Skin of body (tissue), 2 donors: ENCODE data around the gene FSTL4. TPM values are rescaled to one million over a fixed set of nuclear protein-coding genes. Genes with fewer than 3 reads are reported as not detected.

ENCODE experiments used
- DNase-seq: peaks from one replicate; lab custom pipeline; 2025; lab: John Stamatoyannopoulos, UW
- total RNA-seq: library from RNA; depleted of rRNA; stranded (reverse); fragments of >200 nt; gene quantifications from one replicate; pipeline ENCODE4 v1.2.3, GENCODE V29; 2014

FSTL4 gene
- total RNA-seq, 1 donor from 2014 or later = 0.69 TPM

DNA sequence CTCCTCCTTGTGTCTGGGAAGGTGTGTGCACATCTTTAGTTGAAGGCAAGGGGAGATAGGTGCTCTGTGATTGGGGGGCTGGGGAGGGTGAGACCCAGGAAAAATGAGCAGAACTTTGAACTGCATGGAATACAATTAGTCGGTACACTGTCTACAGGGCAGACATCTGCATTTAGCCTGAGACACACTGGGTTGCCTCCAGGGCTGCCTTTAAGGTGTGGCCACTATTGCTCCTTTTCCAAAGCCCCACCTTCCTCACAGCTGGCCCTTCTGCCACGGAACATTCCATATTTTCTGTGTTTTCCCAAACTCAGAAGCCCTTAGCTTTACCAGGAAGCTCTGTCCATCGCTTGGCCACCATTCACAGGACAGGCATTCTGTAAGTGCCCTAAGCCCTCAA, 312.6 kb downstream of the FSTL4 start:
- no peak for DNase-seq

DNA sequence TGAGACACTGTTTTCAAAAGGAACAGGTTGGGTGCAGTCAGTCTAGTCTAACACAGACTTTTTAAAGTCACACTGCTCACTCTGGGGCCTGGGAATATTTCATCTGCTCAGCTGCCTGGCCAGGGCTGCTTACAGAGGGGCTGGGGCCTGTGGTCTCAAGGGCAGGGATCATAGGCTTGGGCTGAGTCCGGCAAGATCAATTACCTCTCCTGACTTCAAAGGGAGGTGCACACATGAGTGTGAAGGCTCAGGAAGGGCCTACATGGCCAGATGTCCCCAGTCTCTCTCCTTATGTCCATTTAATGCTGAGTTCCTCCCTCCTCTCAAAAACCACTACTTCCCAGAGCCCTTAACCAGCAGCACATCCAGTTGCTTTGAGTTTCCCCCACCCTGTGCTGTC, 313.3 kb downstream of the FSTL4 start:
- DNase-seq = no peak

DNA sequence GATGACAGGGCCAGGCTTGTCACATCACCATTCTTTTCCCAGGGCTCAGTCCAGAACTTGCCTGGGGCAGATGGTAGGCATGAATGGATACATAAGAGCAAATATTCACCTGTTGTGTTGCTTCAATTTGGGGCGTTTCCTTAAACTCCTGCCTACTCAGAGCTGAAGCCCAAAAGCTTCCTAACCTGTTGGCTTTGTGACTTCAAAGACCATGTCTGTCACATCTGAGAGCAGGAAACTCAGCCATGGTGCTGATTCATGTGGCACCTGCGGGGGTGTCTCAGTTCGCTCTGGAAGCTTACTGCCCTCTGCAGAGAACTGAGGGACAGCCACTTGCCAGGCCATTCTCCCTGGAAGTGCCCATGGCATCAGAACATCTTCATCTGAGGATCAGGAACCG, 313.9 kb downstream of the FSTL4 start:
- no peak for DNase-seq

DNA sequence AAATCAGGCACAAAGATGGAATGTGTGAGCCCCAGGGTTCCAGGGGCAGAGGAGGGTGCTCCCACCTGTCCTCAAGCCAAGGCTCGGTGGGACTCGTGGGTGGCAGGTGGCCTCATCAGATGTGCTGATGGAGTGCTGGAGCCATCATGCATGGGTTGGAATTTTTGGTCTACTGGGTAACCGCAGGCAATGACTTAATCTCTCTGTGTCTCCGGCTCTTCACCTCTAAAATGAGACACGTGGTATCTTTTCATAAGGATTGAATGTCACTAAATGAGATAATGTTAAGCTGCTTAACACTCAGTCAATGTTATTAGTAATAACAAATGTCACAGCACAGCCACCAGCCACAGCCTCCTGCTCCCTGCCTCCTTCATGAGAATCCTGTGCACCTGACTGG, 315.0 kb downstream of the FSTL4 start:
- no peak for DNase-seq

DNA sequence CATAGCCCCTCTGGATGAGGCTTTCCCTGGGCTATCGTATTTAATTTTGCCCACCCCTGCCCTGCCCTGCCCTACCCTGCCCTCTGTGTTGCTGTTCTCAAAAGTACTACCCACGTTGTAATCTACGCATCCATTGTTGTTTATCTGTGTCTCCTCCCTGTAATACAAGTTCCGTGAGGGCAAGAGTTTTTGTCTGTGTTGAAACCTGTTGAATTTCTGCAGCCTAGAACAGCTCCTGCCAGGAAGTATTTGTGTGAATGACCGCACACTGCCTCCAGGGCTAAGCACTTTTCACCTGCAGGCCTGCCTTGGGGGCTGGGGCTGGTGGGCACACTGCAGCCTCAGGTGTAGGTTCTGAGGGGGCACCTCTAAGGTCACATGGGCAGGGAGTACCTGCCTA, 315.7 kb downstream of the FSTL4 start:
- no peak for DNase-seq

DNA sequence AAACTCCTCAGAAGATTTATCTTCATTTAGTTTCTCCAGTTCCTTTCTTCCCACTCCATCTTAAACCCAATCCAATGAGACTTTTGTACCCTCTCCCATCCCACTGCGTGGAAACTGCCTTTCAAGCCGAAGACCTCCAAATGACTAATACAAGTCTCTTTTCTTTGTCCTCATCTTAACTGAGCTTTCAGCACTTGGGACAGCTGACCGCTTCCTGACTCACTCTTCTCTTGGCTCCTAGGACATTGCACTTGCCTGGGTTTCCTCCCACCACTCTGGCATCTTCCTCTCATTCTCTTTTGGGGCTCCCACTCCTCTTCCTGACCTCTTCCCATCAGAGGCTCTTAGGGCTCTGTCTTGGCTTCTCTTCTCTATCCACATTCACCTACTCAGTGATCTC, 316.8 kb downstream of the FSTL4 start:
- DNase-seq = no peak

DNA sequence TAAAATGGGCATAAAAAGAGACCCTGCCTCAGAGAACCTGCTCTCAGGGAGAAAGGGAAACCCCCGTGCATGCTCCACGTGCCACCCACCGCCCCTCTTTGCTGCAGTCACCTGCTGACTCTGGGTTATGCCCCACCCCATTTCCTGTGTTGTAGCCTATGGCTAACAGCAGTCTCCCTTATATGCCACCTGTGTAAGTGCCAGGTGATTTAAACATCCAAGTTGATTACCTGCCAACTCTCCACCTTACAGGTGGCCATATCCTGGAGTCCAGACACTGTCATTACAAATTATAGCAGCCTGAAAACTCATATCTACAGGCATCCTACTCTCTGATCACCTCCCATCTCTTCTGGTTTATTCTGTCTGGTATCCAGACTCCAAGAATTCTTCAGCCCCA, 318.0 kb downstream of the FSTL4 start:
- no peak for DNase-seq

DNA sequence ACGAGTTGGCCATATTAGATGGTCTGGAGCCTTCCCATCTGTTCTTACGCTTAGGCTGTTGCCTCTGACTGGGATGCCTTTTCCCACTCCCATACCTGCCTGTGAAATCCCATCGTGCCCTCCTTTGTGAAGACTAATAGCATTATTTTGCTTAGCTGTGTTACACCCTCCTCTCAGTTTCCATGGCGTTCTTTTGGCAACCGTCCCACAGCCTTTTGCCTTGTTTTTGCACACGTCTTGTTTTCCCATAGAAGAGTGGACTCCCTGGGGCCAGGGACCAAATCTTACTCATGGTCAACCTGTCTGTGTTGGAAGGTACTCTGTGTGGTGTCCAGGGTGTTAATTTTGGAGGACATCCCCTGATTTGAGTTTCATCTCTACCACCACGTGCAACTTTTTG, 318.4 kb downstream of the FSTL4 start:
- DNase-seq = no peak

DNA sequence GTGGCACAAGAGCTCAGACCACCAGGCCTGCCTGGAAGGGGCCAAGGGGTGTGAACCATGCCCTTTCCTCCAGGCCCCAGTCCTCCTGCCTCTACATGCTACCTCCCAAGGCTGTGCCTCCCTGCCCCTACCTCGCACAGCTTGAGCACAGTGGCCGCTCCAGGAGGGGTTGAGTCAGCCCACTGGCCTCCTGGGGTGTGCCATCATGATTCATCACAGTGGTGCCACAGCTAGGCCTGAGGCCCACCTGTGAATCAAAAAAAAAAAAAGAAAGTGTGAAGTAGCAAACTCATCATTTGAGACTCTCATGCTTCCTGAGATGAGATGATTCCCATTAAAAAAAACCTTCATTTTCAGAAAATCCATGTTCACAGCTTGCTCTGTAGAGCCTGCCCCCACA, 320.0 kb downstream of the FSTL4 start:
- DNase-seq = no peak

DNA sequence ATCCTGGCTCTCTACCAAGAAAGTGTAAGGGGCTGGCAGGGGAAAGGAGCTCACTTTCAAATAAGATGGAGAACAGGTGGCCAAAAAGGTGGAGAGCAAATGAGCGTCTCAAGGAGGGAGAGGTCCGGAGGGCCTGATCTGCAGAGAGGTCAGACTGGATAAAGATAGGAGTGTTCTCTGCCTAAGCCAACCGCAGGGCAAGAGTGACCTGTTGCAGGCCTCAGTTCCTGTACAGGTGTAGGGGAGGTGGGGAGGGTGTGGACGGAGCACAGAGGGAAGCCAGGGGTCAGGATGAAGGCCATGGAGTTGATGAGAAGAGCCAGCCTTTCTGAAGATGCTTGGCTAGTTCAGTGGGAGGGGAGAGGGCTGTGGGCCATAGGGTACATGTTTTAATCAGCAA, 320.8 kb downstream of the FSTL4 start:
- no peak for DNase-seq

DNA sequence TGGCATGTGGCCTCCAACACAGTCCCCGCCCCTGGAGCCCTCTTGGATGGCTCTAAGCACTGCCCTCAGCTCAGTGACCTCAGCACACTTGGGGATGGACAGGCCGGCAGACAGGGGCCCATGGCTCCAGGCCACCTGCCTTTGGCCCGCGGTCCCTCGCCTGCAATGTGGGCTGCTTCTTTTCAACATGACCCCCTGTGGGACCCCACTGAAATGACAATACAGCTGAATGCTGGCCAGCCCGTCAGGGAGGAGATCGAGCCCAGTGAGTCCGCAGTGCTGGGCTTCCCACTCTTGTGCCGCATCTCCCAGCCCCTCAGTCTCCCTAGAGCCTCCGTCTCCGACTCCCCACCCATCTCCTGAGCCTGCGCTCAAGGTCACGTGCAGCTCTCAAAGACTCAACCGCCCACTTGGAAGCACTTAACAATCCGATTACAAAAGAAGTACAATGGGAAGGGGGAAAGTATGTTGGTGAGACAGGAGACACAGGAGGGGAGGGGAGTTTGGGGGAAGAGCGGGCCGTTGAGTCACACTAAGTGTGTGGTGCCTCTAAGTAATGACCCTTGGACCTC, 321.6 kb downstream of the FSTL4 start:
- no peak for DNase-seq

DNA sequence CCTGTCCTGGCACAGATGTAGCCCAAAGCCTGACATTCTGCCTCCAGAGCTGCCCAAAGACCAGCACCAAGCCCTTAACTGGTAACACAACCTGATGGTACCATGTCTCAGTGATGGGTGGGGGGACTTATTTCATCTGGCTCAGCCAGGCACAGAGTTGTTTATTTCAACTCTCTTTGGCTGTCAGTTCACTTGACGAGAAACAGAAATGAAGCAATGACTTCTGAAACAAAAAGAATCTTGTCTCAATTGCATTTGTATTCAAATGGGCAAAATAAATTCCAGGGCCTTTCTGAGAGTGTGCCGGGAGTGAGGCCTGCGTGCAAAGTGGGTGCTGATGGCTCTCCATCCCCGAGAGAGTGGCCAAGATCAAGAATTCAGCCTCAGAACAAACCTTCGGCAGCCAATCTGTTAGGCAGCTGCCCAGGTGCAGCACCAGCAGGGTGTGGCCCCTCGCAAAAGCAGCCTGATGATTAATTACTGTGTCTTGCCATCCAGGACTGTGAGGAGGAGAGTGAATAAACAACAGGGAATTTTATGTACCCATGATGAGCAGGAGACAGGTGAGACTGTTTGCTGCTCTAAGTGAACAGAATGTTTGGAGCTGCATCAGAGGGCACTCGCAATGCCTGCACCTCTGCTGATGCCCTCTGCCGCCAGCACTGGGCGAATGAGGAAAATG, 322.5 kb downstream of the FSTL4 start:
- no peak for DNase-seq

DNA sequence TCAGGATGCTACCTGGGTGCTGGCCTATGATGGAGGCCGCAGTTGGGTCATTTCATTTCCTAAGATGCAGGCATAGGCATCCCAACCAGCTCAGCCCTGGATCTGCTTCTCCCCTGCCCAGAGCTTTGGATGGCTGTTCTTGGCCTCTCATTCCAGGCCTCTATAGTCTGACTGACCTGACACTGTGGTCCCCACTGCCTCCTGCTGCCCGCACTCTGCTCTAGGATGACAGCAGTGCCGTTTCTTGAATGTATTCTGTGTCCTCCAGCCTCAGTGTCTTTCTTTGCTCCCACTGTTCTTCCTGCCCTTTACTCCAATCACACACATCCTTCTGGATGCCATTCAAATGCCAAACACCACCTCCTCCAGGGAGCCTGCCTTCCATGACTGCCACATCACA, 324.8 kb downstream of the FSTL4 start:
- DNase-seq = no peak

DNA sequence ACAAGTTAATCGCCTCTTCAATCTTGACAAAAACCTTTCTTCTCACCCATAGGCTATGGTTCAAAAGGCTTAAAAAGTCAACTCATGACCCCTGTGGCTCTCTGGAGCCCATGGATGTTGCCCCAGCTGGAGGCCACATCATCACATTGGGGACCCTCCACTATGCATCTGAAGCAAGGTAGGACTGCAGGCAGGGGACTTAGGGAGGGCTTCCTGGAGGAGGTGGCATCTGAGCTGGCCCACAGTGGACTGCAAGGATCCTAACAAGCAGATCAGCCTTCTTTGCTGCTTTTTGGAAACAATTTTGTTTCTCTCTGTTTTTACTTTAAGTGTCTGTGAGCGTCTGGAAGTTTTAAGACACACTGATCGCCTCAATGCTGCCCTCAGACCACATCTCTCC, 325.9 kb downstream of the FSTL4 start:
- no peak for DNase-seq

DNA sequence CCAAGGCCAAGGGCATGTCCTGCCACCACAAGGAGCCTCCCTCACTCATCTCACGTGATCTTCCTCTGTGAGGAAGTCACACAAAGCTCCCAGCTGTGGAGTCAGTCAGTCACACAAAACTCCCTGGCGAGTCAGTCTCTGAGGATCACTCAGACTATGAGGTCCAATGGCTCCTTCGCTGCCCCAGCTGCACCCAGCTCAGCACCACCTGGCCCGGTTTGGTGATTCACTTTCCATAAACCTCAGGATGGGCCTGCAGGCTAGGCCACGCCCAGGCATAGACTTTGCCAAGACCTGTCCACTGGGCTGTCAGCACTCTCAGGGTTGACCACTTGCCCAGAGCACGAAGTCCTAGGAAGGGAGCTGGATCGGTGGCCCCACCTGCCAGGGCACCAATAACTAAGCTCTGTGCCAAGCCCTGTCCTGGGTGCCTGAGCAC, 326.7 kb downstream of the FSTL4 start:
- DNase-seq = no peak

DNA sequence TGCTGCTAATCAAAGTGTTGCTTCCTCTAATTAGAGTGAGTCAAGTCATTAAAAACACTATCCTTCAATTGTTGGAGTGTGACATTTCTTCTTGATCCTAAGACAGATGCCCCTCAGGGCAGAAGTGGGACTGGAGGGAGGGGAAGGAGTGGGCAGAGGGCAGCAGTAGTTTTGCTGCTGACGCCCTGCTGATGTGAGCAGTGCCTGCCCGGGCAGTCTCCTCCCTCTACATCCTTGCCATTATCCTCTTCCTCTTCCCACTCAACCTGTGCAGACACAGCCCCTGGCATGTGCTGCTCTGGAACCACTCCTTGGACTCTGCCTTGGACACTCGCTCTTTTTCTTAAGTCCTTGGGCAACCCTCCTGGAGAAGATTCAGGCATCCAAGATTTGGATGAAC, 328.0 kb downstream of the FSTL4 start:
- DNase-seq = no peak

DNA sequence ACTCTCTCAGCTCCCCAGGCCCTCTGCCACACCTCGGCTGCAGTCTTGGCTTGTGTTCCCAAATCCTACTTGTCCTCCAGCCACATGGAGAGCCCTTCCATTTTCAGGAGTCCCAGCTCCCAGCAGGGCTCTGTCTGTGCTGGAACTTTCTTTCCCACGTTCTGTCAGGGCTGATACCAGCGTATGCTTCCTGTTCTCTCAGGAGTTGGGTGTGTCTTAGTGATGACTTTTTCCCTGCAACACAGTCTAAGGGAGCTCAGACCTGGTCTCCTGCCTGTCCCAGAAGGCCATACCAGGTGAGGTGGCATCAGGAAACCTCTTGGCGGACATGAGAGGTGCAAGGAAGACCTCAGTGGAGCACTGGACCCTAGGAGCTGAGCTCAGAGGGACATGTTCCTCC, 334.0 kb downstream of the FSTL4 start:
- DNase-seq = no peak

DNA sequence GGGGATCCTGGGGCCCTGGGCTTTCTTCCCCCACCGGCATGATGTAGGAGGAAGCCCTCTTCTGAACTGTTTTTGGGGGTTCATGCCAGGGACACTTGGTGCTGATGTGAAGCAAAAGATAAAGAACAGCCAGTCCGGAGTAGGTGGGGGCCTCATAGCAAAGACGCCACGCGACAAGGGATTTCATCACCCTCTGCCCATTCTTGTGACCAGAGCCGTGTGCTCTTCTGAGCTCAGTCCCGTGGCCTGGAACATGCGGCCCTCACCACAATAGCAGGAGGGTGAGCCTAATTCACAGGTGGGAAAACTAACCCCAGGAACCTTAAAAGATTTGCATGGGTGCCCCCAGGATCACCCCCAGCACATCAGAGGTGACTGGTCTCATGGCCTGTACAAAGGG, 334.6 kb downstream of the FSTL4 start:
- no peak for DNase-seq

DNA sequence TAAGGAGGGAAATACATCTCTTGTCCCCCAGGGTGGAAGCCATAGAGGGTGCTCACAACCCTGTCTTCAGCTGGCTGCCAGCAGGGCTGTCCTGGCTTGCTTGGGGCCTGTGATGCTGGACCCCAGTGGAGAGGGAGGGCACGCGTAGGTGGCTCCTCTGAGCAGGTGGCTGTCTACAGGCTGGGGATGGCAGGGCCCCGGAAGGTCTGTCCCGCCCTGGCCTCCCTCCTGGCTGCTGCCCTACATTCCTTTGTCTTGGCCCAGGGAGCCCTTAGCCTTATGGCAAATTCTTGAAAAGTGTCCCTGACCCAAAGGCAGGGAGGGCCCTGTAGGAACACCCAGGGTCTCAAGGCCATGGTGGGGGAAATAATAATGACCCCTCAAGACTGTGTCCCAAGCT, 336.2 kb downstream of the FSTL4 start:
- no peak for DNase-seq

DNA sequence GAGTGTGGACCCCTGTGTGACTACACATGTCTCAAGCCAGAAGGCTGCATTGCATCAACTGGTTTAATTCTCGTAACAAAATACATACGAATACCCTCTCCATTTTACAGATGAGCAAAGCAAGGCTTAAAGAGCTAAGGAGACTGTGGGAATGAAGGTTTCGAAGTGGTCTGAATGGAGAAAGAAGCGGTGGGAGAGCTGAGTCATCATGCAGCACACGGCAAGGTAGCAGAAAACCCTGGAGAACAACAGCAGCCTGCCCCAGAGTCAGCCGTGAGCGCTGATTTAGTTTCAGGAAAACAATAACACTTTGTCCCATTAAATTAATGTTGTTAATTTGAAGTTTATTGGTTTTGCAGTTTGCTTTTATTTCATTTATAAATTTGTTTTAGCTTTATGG, 336.7 kb downstream of the FSTL4 start:
- DNase-seq = no peak

DNA sequence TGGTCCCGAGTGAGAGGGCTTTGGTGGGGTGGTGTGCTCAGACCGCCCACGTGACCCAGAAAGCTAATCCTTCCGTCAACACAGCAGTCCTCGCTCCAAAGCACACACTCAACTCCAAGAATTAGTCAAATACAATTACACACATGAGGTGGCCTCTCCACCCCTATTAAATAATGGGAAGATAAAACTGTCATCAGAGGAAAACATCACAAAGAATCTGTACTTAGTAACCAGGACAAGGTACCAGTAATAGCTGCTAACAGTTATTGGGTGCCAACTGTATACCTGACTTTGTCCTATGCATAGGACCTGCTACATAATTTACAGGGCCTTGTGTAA, 337.8 kb downstream of the FSTL4 start:
- DNase-seq = no peak

DNA sequence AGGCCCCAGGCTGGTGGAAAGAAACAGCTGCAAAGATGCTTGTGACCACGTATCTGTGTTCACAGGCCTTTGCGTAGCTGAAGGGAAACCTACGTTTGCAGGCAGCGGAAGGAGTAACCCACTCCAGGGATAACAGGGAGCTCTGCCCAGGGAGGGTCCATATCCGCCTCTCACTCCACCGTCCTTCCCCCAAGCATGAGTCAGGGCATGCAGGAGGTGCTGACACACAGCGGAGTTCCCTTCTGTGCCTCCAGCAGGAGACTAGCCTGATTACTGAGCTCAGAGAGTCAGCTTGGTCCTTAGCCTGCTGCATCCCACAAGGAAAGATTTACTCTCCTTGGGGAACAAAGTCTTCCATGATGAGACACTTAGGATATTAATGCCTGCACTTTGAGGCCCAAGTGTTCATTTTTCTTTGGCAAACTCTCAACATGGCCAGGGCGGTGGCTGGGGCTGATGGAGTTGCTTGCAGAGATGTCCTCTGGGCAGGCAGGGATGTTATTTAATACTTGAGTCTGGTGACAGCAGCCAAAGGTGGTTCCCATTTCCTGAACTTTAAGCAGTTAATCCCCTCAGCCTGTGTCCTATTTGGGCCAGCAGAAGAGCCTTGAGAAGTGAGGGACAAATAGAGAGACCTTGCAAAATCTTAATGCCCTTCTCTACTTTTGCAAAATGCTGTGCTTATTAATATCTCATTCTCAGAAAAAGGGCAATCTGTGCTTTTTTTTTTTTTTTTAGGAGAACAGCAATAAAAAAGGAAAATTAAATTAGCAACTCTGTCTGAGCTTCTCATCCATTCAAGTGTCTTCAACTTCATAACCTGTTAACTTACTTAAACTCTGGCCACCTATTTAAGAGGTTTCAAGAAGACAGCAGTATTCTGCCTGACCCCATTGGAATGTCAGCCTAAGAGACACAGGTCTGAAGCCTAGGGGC, 338.4 kb downstream of the FSTL4 start:
- no peak for DNase-seq

DNA sequence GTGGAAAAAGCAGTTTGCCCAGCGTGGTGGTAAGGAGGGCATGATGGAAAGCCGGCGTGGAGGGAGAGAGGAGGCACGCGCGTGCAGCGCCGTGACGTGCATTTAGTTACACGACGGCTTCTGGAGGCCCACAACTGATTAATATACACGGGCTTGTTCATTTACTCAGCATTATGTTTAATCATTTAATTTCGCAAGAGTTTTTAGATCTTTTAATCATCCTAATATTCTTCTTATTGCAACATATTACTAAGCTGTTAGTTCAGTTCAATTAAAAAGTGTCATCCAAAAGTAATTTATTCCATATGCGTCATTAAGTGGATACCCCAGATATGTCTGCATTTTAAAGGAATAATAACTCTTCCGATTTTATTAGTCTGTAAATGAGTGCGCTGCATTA, 340.0 kb downstream of the FSTL4 start:
- DNase-seq = no peak
